ENCODE results near the gene ADGRV1.
"Not testable (repeated sequence)": the region's sequence is repeated elsewhere in the genome, so short reads cannot be mapped to it uniquely, and the experiment has no call there.

The ADGRV1 gene

DNA sequence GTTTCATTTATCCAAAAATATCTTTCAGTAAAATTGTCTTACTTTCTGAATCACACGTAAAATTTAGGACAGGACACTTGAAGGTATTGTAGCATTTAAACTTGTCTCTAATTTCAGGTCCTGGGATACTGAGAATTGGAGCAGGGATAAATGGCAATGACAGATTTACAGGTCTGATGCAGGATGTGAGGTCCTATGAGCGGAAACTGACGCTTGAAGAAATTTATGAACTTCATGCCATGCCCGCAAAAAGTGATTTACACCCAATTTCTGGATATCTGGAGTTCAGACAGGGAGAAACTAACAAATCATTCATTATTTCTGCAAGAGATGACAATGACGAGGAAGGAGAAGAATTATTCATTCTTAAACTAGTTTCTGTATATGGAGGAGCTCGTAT, 99.2 kb downstream of the ADGRV1 start:
- no peak overlapping the region for H3K4me3 ChIP-seq (replicated peaks; ENCODE audit: insufficient read depth, low read length)
- DNase-seq (ENCODE audit: low read depth in 1 of 2, low spot score in 1 of 2) = no peak
- no peak overlapping the region for H3K27ac ChIP-seq (replicated peaks)
- TF ChIP-seq, protein P1, sequence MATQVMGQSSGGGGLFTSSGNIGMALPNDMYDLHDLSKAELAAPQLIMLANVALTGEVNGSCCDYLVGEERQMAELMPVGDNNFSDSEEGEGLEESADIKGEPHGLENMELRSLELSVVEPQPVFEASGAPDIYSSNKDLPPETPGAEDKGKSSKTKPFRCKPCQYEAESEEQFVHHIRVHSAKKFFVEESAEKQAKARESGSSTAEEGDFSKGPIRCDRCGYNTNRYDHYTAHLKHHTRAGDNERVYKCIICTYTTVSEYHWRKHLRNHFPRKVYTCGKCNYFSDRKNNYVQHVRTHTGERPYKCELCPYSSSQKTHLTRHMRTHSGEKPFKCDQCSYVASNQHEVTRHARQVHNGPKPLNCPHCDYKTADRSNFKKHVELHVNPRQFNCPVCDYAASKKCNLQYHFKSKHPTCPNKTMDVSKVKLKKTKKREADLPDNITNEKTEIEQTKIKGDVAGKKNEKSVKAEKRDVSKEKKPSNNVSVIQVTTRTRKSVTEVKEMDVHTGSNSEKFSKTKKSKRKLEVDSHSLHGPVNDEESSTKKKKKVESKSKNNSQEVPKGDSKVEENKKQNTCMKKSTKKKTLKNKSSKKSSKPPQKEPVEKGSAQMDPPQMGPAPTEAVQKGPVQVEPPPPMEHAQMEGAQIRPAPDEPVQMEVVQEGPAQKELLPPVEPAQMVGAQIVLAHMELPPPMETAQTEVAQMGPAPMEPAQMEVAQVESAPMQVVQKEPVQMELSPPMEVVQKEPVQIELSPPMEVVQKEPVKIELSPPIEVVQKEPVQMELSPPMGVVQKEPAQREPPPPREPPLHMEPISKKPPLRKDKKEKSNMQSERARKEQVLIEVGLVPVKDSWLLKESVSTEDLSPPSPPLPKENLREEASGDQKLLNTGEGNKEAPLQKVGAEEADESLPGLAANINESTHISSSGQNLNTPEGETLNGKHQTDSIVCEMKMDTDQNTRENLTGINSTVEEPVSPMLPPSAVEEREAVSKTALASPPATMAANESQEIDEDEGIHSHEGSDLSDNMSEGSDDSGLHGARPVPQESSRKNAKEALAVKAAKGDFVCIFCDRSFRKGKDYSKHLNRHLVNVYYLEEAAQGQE (IDR thresholded peaks at IDR 0.05; ENCODE audit: insufficient replicate concordance, low read depth) = no peak
- no peak for TF ChIP-seq GABPA (IDR thresholded peaks at IDR 0.05; ENCODE audit: low read depth)
- TF ChIP-seq, protein P2, sequence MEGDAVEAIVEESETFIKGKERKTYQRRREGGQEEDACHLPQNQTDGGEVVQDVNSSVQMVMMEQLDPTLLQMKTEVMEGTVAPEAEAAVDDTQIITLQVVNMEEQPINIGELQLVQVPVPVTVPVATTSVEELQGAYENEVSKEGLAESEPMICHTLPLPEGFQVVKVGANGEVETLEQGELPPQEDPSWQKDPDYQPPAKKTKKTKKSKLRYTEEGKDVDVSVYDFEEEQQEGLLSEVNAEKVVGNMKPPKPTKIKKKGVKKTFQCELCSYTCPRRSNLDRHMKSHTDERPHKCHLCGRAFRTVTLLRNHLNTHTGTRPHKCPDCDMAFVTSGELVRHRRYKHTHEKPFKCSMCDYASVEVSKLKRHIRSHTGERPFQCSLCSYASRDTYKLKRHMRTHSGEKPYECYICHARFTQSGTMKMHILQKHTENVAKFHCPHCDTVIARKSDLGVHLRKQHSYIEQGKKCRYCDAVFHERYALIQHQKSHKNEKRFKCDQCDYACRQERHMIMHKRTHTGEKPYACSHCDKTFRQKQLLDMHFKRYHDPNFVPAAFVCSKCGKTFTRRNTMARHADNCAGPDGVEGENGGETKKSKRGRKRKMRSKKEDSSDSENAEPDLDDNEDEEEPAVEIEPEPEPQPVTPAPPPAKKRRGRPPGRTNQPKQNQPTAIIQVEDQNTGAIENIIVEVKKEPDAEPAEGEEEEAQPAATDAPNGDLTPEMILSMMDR (IDR thresholded peaks at IDR 0.05; ENCODE audit: insufficient read depth, low read length) = no peak
- no peak for TF ChIP-seq POLR2AphosphoS5 (IDR thresholded peaks at IDR 0.05; ENCODE audit: low read depth)
- no peak for TF ChIP-seq SPI1 (IDR thresholded peaks at IDR 0.05; ENCODE audit: borderline replicate concordance, low read depth)
- H3K27me3 ChIP-seq (ENCODE audit: insufficient read depth, poor library complexity, severe bottlenecking) = no peaks in the 10 kb centered on the region

DNA sequence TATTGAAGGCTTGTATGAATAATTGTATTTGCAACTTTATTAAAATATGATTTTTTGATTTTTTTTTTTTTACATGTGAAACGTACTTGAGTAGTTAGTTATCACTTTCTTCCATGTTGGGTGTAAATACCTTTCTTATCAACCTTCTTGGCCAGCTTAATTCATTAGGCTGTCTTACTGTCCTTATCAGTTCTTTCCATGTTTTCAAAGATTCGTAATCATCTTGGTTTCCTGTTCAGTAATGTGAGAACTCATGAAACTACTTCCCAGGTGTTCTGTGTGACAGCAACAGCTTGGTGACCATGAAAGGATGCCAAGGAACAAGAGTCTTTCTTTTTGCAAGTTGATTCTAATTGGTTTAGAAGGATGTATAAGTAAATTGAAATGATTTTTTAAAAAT, 100.0 kb downstream of the ADGRV1 start:
- H3K27ac ChIP-seq (replicated peaks) = no peak overlapping the region
- H3K27me3 ChIP-seq (ENCODE audit: insufficient read depth, poor library complexity, severe bottlenecking) = no peaks in the 10 kb centered on the region
- TF ChIP-seq, protein P2 (IDR thresholded peaks at IDR 0.05; ENCODE audit: insufficient read depth, low read length) = no peak
- no peak for TF ChIP-seq SPI1 (IDR thresholded peaks at IDR 0.05; ENCODE audit: borderline replicate concordance, low read depth)
- TF ChIP-seq, protein P1 (IDR thresholded peaks at IDR 0.05; ENCODE audit: insufficient replicate concordance, low read depth) = no peak
- no peak for TF ChIP-seq POLR2AphosphoS5 (IDR thresholded peaks at IDR 0.05; ENCODE audit: low read depth)
- no peak for TF ChIP-seq GABPA (IDR thresholded peaks at IDR 0.05; ENCODE audit: low read depth)
- H3K4me3 ChIP-seq (replicated peaks; ENCODE audit: insufficient read depth, low read length) = no peak overlapping the region
- DNase-seq (ENCODE audit: low read depth in 1 of 2, low spot score in 1 of 2) = no peak

DNA sequence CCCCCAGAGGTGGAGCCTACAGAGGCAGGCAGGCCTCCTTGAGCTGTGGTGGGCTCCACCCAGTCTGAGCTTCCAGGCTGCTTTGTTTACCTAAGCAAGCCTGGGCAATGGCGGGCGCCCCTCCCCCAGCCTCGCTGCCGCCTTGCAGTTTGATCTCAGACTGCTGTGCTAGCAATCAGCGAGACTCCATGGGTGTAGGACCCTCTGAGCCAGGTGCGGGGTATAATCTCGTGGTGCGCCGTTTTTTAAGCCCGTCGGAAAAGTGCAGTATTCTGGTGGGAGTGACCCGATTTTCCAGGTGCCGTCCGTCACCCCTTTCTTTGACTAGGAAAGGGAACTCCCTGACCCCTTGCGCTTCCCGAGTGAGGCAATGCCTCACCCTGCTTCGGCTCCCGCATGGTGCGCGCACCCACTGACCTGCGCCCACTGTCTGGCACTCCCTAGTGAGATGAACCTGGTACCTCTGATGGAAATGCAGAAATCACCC, 109.5 kb downstream of the ADGRV1 start:
- DNase-seq (ENCODE audit: low read depth in 1 of 2, low spot score in 1 of 2); H3K27ac ChIP-seq (replicated peaks); H3K4me3 ChIP-seq (replicated peaks; ENCODE audit: insufficient read depth, low read length); H3K27me3 ChIP-seq (ENCODE audit: insufficient read depth, poor library complexity, severe bottlenecking): not testable (repeated sequence)

DNA sequence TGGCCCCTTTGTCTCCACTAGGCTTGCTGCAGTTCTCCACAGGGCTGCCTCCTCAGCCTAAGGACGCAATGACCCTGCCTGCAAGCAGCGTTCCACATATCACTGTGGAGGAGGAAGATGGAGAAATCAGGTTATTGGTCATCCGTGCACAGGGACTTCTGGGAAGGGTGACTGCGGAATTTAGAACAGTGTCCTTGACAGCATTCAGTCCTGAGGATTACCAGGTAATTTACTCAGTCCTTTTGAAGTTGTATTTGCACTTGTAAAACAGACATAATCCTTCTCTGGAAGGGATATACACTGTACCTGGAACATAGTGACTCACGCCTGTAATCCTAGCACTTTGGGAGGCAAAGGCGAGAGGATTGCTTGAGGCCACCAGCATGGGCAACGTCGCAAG, 116.6 kb downstream of the ADGRV1 start:
- Histone ChIP-seq H3K4me3 (replicated peaks; ENCODE audit: insufficient read depth, low read length) (no peak overlapping the region), H3K27ac (replicated peaks) (no peak overlapping the region), H3K27me3 (ENCODE audit: insufficient read depth, poor library complexity, severe bottlenecking) (no peaks in the 10 kb centered on the region)
- no peak for DNase-seq (ENCODE audit: low read depth in 1 of 2, low spot score in 1 of 2)
- TF ChIP-seq, protein P2 (IDR thresholded peaks at IDR 0.05; ENCODE audit: insufficient read depth, low read length) = no peak
- TF ChIP-seq GABPA (IDR thresholded peaks at IDR 0.05; ENCODE audit: low read depth) (no peak), POLR2AphosphoS5 (IDR thresholded peaks at IDR 0.05; ENCODE audit: low read depth) (no peak), SPI1 (IDR thresholded peaks at IDR 0.05; ENCODE audit: borderline replicate concordance, low read depth) (no peak)
- TF ChIP-seq, protein P1 (IDR thresholded peaks at IDR 0.05; ENCODE audit: insufficient replicate concordance, low read depth) = no peak

Data from HL-60 (cell line).